H1 (cell line): ENCODE measurements around the gene NOSIP.

ENCODE experiments used
- BRCA1 ChIP-seq: IDR thresholded peaks from 2 replicates; pipeline ENCODE4 v1.6.1; 2012; ENCODE audit warnings: low read depth, low read length, improper control_type of control experiment
- CHD1 ChIP-seq: IDR thresholded peaks from 2 replicates; pipeline ENCODE4 v1.6.1; 2012; ENCODE audit warnings: low read depth, low read length, improper control_type of control experiment
- EP300 ChIP-seq, 2 experiments: IDR thresholded peaks; 1 replicate in 1 of 2; 2 replicates in 1 of 2; pipeline ENCODE4 v1.6.1; 2011 to 2012; ENCODE audit warnings: low read depth in 2 of 2, low read length in 2 of 2, mild to moderate bottlenecking in 2 of 2, borderline replicate concordance in 1 of 2, inconsistent platforms in 1 of 2, moderate library complexity in 1 of 2
- FOSL1 ChIP-seq: IDR thresholded peaks from 2 replicates; pipeline ENCODE4 v1.6.1; 2011; ENCODE audit warnings: mild to moderate bottlenecking, low read depth, low read length, moderate library complexity; ENCODE audit not compliant: insufficient read depth
- JUND ChIP-seq: IDR thresholded peaks from 2 replicates; pipeline ENCODE4 v1.6.1; 2011; ENCODE audit warnings: mild to moderate bottlenecking, improper control_type of control experiment, low read length
- POLR2A ChIP-seq, 2 experiments: IDR thresholded peaks; 1 replicate in 1 of 2; 2 replicates in 1 of 2; pipeline ENCODE4 v1.6.1; 2011; ENCODE audit warnings: low read depth in 2 of 2, low read length in 2 of 2, mild to moderate bottlenecking in 2 of 2; ENCODE audit errors: control extremely low read depth in 1 of 2
- POLR2AphosphoS5 ChIP-seq: IDR thresholded peaks from 2 replicates; pipeline ENCODE4 v1.6.1; 2011; ENCODE audit warnings: low read depth, low read length
- SP1 ChIP-seq: IDR thresholded peaks from 2 replicates; pipeline ENCODE4 v1.6.1; 2011; ENCODE audit warnings: low read depth, low read length
- TF ChIP-seq, protein P1 (sequence below), 3 experiments: IDR thresholded peaks; 1 replicate in 2 of 3; 2 replicates in 1 of 3; pipeline versions ENCODE4 v1.5.1 to v1.6.1; 2011; ENCODE audit warnings: low read length in 3 of 3, mild to moderate bottlenecking in 3 of 3, inconsistent platforms in 2 of 3, low read depth in 1 of 3, moderate library complexity in 1 of 3; ENCODE audit not compliant: insufficient read depth in 1 of 3; ENCODE audit errors: control extremely low read depth in 1 of 3
- TF ChIP-seq, protein P2 (sequence below): IDR thresholded peaks from 2 replicates; pipeline ENCODE4 v1.6.1; 2011; ENCODE audit warnings: low read depth, mild to moderate bottlenecking, low read length; ENCODE audit not compliant: insufficient read depth

DNA sequence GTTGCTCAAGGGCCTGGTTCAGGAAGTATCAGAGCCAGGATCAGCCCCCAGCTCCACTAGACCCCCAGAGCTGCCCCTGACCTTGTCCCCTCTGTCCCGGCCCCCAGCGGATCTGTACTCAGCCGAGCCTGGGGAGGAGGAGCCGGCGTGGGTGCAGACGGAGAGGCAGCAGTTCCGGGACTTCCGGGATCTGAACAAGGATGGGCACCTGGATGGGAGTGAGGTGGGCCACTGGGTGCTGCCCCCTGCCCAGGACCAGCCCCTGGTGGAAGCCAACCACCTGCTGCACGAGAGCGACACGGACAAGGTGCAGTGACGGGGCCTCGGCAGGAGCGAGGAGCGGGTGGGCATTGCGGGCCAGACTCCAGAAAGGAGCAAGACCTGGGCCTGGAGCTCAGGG is 37.9 kb downstream of the NOSIP start:
- TF ChIP-seq CHD1, result no peak
- no peak for TF ChIP-seq POLR2AphosphoS5
- no peak for TF ChIP-seq FOSL1
- TF ChIP-seq, protein P1, sequence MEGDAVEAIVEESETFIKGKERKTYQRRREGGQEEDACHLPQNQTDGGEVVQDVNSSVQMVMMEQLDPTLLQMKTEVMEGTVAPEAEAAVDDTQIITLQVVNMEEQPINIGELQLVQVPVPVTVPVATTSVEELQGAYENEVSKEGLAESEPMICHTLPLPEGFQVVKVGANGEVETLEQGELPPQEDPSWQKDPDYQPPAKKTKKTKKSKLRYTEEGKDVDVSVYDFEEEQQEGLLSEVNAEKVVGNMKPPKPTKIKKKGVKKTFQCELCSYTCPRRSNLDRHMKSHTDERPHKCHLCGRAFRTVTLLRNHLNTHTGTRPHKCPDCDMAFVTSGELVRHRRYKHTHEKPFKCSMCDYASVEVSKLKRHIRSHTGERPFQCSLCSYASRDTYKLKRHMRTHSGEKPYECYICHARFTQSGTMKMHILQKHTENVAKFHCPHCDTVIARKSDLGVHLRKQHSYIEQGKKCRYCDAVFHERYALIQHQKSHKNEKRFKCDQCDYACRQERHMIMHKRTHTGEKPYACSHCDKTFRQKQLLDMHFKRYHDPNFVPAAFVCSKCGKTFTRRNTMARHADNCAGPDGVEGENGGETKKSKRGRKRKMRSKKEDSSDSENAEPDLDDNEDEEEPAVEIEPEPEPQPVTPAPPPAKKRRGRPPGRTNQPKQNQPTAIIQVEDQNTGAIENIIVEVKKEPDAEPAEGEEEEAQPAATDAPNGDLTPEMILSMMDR (IDR thresholded peaks at IDR 0.05; ENCODE audit: control extremely low read depth in 1 of 3, insufficient read depth in 1 of 3, low read depth in 1 of 3, low read length in 3 of 3), result no peak
- no peak for TF ChIP-seq POLR2A (IDR thresholded peaks at IDR 0.05; ENCODE audit: control extremely low read depth in 1 of 2, low read depth in 2 of 2, low read length in 2 of 2)
- TF ChIP-seq, protein P2, sequence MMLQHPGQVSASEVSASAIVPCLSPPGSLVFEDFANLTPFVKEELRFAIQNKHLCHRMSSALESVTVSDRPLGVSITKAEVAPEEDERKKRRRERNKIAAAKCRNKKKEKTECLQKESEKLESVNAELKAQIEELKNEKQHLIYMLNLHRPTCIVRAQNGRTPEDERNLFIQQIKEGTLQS, result no peak
- TF ChIP-seq SP1, result no peak
- no peak for TF ChIP-seq JUND
- TF ChIP-seq BRCA1, result no peak
- TF ChIP-seq EP300 (IDR thresholded peaks at IDR 0.05; ENCODE audit: borderline replicate concordance in 1 of 2, low read depth in 2 of 2, low read length in 2 of 2), result no peak
